B cell (primary cell): ENCODE measurements around the gene ASIP. TPM values are rescaled to one million over a fixed set of nuclear protein-coding genes. Genes with fewer than 3 reads are reported as not detected.

Source experiments
- ATAC-seq: fragments of 200-7000 bp; cut with Tn5 transposase; one replicate; pipeline ENCODE4 v1.10.0; 2021; ENCODE audit warnings: low read depth, mild to moderate bottlenecking, moderate number of reproducible peaks, moderate library complexity
- CTCF ChIA-PET: fragments of 350-600 bp; sonication (Branson Sonifier 250); formaldehyde crosslinking; loops from one replicate; lab custom pipeline; 2021; ENCODE audit warnings: antibody characterized with exemption, inconsistent platforms; lab: Charles Lee
- POLR2A ChIA-PET: fragments of 350-600 bp; sonication (Branson Sonifier 250); formaldehyde crosslinking; loops from one replicate; lab custom pipeline; 2021; ENCODE audit warnings: antibody characterized with exemption; lab: Charles Lee
- DNase-seq: peaks from one replicate; pipeline ENCODE4 v3.0.0; 2013
- H2AFZ ChIP-seq: 2 replicates; pipeline ENCODE4 v1.6.1; 2012; ENCODE audit warnings: mild to moderate bottlenecking, low read depth, low read length; ENCODE audit not compliant: insufficient read depth, poor library complexity, severe bottlenecking
- H3K27ac ChIP-seq, 2 donors: 1 replicate in 1 of 2; 2 replicates in 1 of 2; pipeline ENCODE4 v1.5.1; 2012 to 2013; ENCODE audit warnings: low read length in 2 of 2, mild to moderate bottlenecking in 2 of 2, moderate library complexity in 1 of 2
- H3K27me3 ChIP-seq, 4 experiments: fragments of 200-600 bp in 1 of 4; sonication (generic) in 1 of 4; replicated peaks in 1 of 4; 1 replicate in 2 of 4; 2 replicates in 2 of 4; pipeline versions ENCODE4 v1.6.1 to v1.7.0; 2013 to 2016; ENCODE audit warnings: low read length in 3 of 4, mild to moderate bottlenecking in 2 of 4, mixed read lengths in 1 of 4, moderate library complexity in 1 of 4; ENCODE audit not compliant: insufficient read depth in 4 of 4, control insufficient read depth in 3 of 4; ENCODE audit errors: control extremely low read depth in 1 of 4
- H3K36me3 ChIP-seq, 2 experiments: replicated peaks in 1 of 2; 1 replicate in 1 of 2; 2 replicates in 1 of 2; pipeline versions ENCODE4 v1.6.1 to v1.7.1; 2013; ENCODE audit warnings: low read length in 1 of 2; ENCODE audit not compliant: insufficient read depth in 2 of 2, control insufficient read depth in 1 of 2; ENCODE audit errors: control extremely low read depth in 1 of 2, extremely low read depth in 1 of 2
- H3K4me1 ChIP-seq, 2 donors: fragments of 200-600 bp in 1 of 2; sonication (generic) in 1 of 2; 1 replicate in 1 of 2; 2 replicates in 1 of 2; pipeline versions ENCODE4 v1.5.1 to v1.6.1; 2013 to 2017; ENCODE audit warnings: low read length in 2 of 2; ENCODE audit not compliant: control insufficient read depth in 2 of 2, insufficient read depth in 2 of 2
- H3K4me2 ChIP-seq: replicated peaks from 2 replicates; pipeline ENCODE3; 2012; ENCODE audit warnings: mild to moderate bottlenecking, low read depth, low read length; ENCODE audit not compliant: poor library complexity, severe bottlenecking
- H3K4me3 ChIP-seq, 5 experiments: fragments of 200-600 bp in 1 of 5; sonication (generic) in 1 of 5; 1 replicate in 3 of 5; 2 replicates in 2 of 5; pipeline versions ENCODE4 v1.5.1 to v1.7.0; 2011 to 2016; ENCODE audit warnings: low read length in 4 of 5, mild to moderate bottlenecking in 4 of 5, low read depth in 2 of 5, control low read depth in 1 of 5, moderate library complexity in 1 of 5; ENCODE audit not compliant: insufficient read depth in 1 of 5; ENCODE audit errors: control extremely low read depth in 1 of 5, extremely low read depth in 1 of 5
- H3K79me2 ChIP-seq: fragments of 200-600 bp; sonication (generic); one replicate; pipeline ENCODE4 v1.6.0; 2016; ENCODE audit warnings: low read length; ENCODE audit not compliant: control insufficient read depth, insufficient read depth
- H3K9ac ChIP-seq: fragments of 200-600 bp; sonication (generic); 2 replicates; pipeline ENCODE4 v1.6.1; 2017; ENCODE audit warnings: mild to moderate bottlenecking, low read length, moderate library complexity
- H3K9me3 ChIP-seq, 3 donors: one replicate each; pipeline versions ENCODE4 v1.6.1 to v1.7.1; 2013; ENCODE audit warnings: low read length in 2 of 3; ENCODE audit not compliant: control insufficient read depth in 2 of 3, insufficient read depth in 1 of 3; ENCODE audit errors: control extremely low read depth in 1 of 3
- H4K20me1 ChIP-seq: 2 replicates; pipeline ENCODE4 v1.6.0; 2012; ENCODE audit warnings: mild to moderate bottlenecking, low read length; ENCODE audit not compliant: insufficient read depth, control insufficient read depth, poor library complexity, severe bottlenecking
- H3K27ac Mint-ChIP-seq: one replicate; pipeline ENCODE4 v1.8.0; 2021; ENCODE audit warnings: mixed read lengths
- H3K27me3 Mint-ChIP-seq: one replicate; pipeline ENCODE4 v1.8.0; 2021; ENCODE audit warnings: mixed read lengths
- H3K4me1 Mint-ChIP-seq: one replicate; pipeline ENCODE4 v1.8.0; 2021; ENCODE audit warnings: mixed read lengths
- H3K4me3 Mint-ChIP-seq: one replicate; pipeline ENCODE4 v1.8.0; 2021; ENCODE audit warnings: mixed read lengths
- H3K9me3 Mint-ChIP-seq: one replicate; pipeline ENCODE4 v1.8.0; 2022; ENCODE audit warnings: mixed read lengths; ENCODE audit not compliant: insufficient read depth
- EZH2 ChIP-seq: IDR thresholded peaks from 2 replicates; pipeline ENCODE4 v1.6.1; 2012; ENCODE audit warnings: borderline replicate concordance, low read depth, mild to moderate bottlenecking, moderate library complexity, low read length; ENCODE audit not compliant: insufficient read depth, poor library complexity, severe bottlenecking
- WGBS: methylation state at CpG from one replicate; pipeline ENCODE4 v1.1.5; 2013; ENCODE audit warnings: missing lambda C conversion rate; ENCODE audit not compliant: insufficient coverage; 5-methylcytosine and 5-hydroxymethylcytosine counted together
- intact Hi-C: fragments of 100-400 bp; cut with micrococcal nuclease; formaldehyde crosslinking; loops from one replicate; pipeline ENCODE4 v1.10.0; 2022
- polyA plus RNA-seq: library from polyadenylated mRNA; depleted of rRNA; stranded (reverse); fragments of >200 nt; gene quantifications from 2 replicates; pipeline ENCODE4 v1.2.3, GENCODE V29; 2012
- total RNA-seq, 2 donors: library from RNA; stranded (reverse); fragments of 120-200 nt in 1 of 2; gene quantifications; 1 replicate in 1 of 2; 2 replicates in 1 of 2; pipeline versions ENCODE4 v1.2.3 to v1.2.4, GENCODE V29; 2013 to 2022
- TF ChIP-seq, protein P1 (sequence below): fragments of 200-600 bp; IDR thresholded peaks from one replicate; pipeline ENCODE4 v1.8.0; 2022; ENCODE audit warnings: antibody characterized with exemption, mild to moderate bottlenecking

Gene ASIP
- total and polyA plus RNA-seq, 2 donors (not counting 1 experiment from before 2014, with no cell fraction given) = 0.24 TPM; not detected in 1

DNA sequence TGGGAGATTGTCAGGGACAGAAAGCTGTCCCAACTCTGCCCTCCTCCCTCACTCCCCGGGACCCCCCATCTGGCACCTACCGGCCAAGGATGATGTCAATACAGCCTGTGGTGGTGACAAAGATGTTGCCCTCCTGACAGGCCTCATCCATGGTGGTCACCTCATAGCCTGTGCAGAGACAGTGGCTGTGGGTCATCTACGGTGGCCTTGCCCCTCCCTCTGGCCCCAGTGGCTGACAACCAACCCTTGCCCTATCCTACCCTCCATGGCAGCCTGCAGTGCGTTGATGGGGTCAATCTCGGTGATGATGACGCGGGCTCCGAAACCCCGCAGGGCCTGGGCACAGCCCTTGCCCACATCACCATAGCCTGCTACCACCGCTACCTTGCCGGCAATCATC lies 49.2 kb downstream of the ASIP start:
- ChIA-PET CTCF (interaction anchor here (0.9 to 1.0 kb wide), 2 partner anchors 22 to 249 kb away, joined by 4 read pairs; no protein-coding TSS in a partner anchor), POLR2A (no interaction called here)
- H3K27me3 Mint-ChIP-seq = no peaks in the 10 kb centered on the region
- no peaks in the 10 kb centered on the region for H3K4me1 Mint-ChIP-seq
- ATAC-seq (no peak), DNase-seq (no peak)
- H3K9me3 Mint-ChIP-seq = no peaks in the 10 kb centered on the region
- no peak overlapping the region for H3K4me2 ChIP-seq
- no peak overlapping the region for H3K4me3 Mint-ChIP-seq
- H3K27me3 ChIP-seq = no peaks in the 10 kb centered on the region
- no peak overlapping the region for H2AFZ ChIP-seq
- H3K27ac ChIP-seq = no peak overlapping the region
- no peak overlapping the region for H3K27ac Mint-ChIP-seq
- peaks cover 4 to 47% of the 10 kb centered on the region in 2 experiments for H3K36me3 ChIP-seq
- no peaks in the 10 kb centered on the region for H4K20me1 ChIP-seq
- intact Hi-C loops = no loop called here
- H3K4me3 ChIP-seq = no peak overlapping the region
- no peaks in the 10 kb centered on the region for H3K79me2 ChIP-seq
- no peaks in the 10 kb centered on the region for H3K4me1 ChIP-seq
- 97% methylated on average over 9 of the region's 11 CpGs for WGBS
- H3K9ac ChIP-seq = no peak overlapping the region
- TF ChIP-seq, protein P1, sequence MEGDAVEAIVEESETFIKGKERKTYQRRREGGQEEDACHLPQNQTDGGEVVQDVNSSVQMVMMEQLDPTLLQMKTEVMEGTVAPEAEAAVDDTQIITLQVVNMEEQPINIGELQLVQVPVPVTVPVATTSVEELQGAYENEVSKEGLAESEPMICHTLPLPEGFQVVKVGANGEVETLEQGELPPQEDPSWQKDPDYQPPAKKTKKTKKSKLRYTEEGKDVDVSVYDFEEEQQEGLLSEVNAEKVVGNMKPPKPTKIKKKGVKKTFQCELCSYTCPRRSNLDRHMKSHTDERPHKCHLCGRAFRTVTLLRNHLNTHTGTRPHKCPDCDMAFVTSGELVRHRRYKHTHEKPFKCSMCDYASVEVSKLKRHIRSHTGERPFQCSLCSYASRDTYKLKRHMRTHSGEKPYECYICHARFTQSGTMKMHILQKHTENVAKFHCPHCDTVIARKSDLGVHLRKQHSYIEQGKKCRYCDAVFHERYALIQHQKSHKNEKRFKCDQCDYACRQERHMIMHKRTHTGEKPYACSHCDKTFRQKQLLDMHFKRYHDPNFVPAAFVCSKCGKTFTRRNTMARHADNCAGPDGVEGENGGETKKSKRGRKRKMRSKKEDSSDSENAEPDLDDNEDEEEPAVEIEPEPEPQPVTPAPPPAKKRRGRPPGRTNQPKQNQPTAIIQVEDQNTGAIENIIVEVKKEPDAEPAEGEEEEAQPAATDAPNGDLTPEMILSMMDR = no peak
- TF ChIP-seq EZH2 = no peak
- no peaks in the 10 kb centered on the region for H3K9me3 ChIP-seq

DNA sequence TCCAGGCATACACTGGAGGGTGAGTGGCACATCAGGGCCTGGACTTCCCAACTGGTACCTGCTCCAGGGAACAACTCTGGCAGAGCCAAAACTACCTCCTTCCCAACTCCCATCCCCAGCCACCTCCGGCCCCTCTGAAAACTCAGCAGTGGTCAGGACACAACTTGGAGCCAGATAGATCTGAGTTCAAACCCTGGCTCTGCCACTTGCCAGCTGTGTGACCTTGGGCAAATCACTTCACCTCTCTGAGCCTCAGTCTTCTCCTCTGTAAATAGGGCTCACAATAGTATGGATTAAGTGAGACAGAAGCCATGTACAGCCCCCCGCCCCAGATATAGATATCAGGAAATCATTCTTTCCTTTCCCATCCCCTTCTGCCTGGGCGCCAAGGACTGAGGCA lies 51.3 kb downstream of the ASIP start:
- CTCF ChIA-PET = no interaction called here
- H2AFZ ChIP-seq = no peak overlapping the region
- peaks cover 3% of the 10 kb centered on the region for H3K79me2 ChIP-seq

More for the DNA sequence above, 51.3 kb downstream of the ASIP start:
- TF ChIP-seq, protein P1 = no peak
- no peak for TF ChIP-seq EZH2
- ATAC-seq (no peak), DNase-seq (no peak)
- Mint-ChIP-seq H3K9me3 (no peaks in the 10 kb centered on the region), H3K4me1 (no peaks in the 10 kb centered on the region), H3K27me3 (no peaks in the 10 kb centered on the region), H3K27ac (no peak overlapping the region), H3K4me3 (no peak overlapping the region)
- H3K27me3 ChIP-seq = no peaks in the 10 kb centered on the region
- intact Hi-C loops = no loop called here
- WGBS = 100% methylated on average over 2 of the region's 3 CpGs
- H3K4me3 ChIP-seq = no peak overlapping the region
- no peaks in the 10 kb centered on the region for H3K4me1 ChIP-seq
- peaks cover 2 to 42% of the 10 kb centered on the region in 2 experiments for H3K36me3 ChIP-seq
- POLR2A ChIA-PET = no interaction called here
- no peaks in the 10 kb centered on the region for H4K20me1 ChIP-seq
- H3K27ac ChIP-seq = no peak overlapping the region
- H3K9ac ChIP-seq = no peak overlapping the region
- H3K4me2 ChIP-seq = no peak overlapping the region
- no peaks in the 10 kb centered on the region for H3K9me3 ChIP-seq
